Stomach (tissue), 4 donors: Measurements from ENCODE around the gene OTULINL.

Source experiments
- POLR2A ChIP-seq, 4 donors: fragments of 450-650 bp; IDR thresholded peaks; one replicate each; pipeline ENCODE4 v1.6.1; 2016; ENCODE audit warnings: antibody characterized with exemption in 4 of 4, control low read depth in 2 of 4, mild to moderate bottlenecking in 1 of 4, moderate library complexity in 1 of 4
- POLR2AphosphoS5 ChIP-seq, 3 donors: sonication (generic); formaldehyde crosslinking; IDR thresholded peaks; one replicate each; pipeline ENCODE4 v1.6.1; 2016; ENCODE audit warnings: antibody characterized with exemption in 3 of 3
- TF ChIP-seq, protein P1 (sequence below), 7 experiments: fragments of 450-650 bp in 4 of 7; fragments of 200-600 bp in 3 of 7; sonication (generic) in 3 of 7; IDR thresholded peaks; one replicate each; pipeline ENCODE4 v1.5.1; 2016 to 2019; ENCODE audit warnings: antibody characterized with exemption in 7 of 7, control low read depth in 2 of 7, mild to moderate bottlenecking in 1 of 7

DNA sequence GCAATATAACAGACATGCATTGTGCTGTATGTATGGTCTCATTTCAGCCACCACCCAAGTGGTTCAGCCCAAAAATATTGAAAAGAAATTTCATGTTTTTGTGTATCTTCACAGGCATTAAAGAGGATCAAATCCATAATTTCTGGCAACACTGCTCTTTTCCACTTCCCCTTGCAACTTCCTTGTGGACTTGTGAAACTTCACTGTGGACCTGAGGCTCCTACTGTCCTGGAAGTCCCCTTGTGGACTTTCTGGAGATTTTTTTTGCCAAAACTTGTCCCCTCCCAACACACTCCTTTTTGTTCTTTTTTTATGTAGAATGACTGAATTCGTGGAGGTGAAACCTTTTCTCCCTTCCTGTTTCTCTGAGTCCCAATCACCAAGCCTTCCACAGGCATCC lies 14.3 kb downstream of the OTULINL start:
- TF ChIP-seq, protein P1, sequence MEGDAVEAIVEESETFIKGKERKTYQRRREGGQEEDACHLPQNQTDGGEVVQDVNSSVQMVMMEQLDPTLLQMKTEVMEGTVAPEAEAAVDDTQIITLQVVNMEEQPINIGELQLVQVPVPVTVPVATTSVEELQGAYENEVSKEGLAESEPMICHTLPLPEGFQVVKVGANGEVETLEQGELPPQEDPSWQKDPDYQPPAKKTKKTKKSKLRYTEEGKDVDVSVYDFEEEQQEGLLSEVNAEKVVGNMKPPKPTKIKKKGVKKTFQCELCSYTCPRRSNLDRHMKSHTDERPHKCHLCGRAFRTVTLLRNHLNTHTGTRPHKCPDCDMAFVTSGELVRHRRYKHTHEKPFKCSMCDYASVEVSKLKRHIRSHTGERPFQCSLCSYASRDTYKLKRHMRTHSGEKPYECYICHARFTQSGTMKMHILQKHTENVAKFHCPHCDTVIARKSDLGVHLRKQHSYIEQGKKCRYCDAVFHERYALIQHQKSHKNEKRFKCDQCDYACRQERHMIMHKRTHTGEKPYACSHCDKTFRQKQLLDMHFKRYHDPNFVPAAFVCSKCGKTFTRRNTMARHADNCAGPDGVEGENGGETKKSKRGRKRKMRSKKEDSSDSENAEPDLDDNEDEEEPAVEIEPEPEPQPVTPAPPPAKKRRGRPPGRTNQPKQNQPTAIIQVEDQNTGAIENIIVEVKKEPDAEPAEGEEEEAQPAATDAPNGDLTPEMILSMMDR (IDR thresholded peaks at IDR 0.05), result no peak
- TF ChIP-seq POLR2A (IDR thresholded peaks at IDR 0.05) (no peak), POLR2AphosphoS5 (IDR thresholded peaks at IDR 0.05) (no peak)
